Transverse colon (tissue), 4 donors: ENCODE data around the gene DNAJC3.

ENCODE experiments used
- CTCF ChIP-seq, 5 experiments: fragments of 200-600 bp in 3 of 5; fragments of 450-650 bp in 2 of 5; sonication (generic) in 3 of 5; IDR thresholded peaks; 1 replicate in 2 of 5; 2 replicates in 3 of 5; pipeline ENCODE4 v1.5.1; 2016 to 2017; ENCODE audit warnings: antibody characterized with exemption in 5 of 5, inconsistent platforms in 3 of 5, mild to moderate bottlenecking in 2 of 5, moderate library complexity in 1 of 5
- EP300 ChIP-seq: sonication (generic); formaldehyde crosslinking; IDR thresholded peaks from one replicate; pipeline ENCODE4 v1.6.1; 2017; ENCODE audit warnings: antibody characterized with exemption, low read depth
- POLR2A ChIP-seq: fragments of 450-650 bp; IDR thresholded peaks from one replicate; pipeline ENCODE4 v1.6.1; 2016; ENCODE audit warnings: antibody characterized with exemption, mild to moderate bottlenecking, moderate library complexity
- POLR2AphosphoS5 ChIP-seq, 3 donors: sonication (generic); formaldehyde crosslinking; IDR thresholded peaks; one replicate each; pipeline ENCODE4 v1.6.1; 2016; ENCODE audit warnings: antibody characterized with exemption in 3 of 3

GRCh38 chr13:95801825-95802224 is 124.9 kb downstream of the DNAJC3 start:
- TF ChIP-seq CTCF (IDR thresholded peaks at IDR 0.05) (no peak), POLR2AphosphoS5 (IDR thresholded peaks at IDR 0.05) (no peak), EP300 (no peak), POLR2A (no peak)
